ENCODE data around the gene ECD. TPM values are rescaled to one million over a fixed set of nuclear protein-coding genes. Genes with fewer than 3 reads are reported as not detected.
A peak's percentile ranks its signal among the peaks of the same experiment; 100 is the strongest.

ECD gene
- polyA plus RNA-seq, 1 donor (not counting 4 experiments of a cell fraction or from before 2014, with no cell fraction given): 35.8 TPM

DNA sequence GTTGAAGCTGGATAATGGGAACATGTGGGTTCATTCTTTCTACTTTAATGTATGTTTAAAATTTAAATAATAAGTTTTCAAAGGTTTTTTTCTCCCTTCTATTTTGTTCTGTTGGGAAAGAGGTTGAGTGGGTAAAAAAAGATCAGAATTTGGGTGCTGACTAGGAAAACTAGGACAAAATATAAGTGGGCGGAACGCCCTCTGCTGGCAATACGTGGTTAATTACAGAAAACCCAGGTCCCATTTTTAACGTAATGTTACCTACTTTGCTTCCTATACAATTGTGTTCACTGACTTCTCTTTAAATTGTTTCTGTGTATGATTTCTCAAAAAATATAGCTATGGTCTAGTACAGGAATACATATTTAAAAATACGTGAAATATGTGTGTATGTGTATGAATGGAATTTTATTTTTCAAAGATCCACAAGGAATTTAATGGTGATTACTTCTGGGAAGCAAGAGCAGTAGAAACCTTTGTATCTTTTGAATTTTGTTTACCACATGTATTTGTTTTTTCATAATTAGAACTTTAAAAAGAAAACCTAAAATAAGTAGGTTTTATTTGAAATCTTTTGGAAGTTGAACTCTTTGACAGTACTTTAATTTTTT is 8.7 kb downstream of the ECD start:
- no peak overlapping the region for H3K4me3 ChIP-seq (ENCODE audit: control insufficient read depth in 2 of 3, extremely low read depth in 1 of 3, insufficient read depth in 2 of 3, low read depth in 1 of 3, low read length in 3 of 3)

DNA sequence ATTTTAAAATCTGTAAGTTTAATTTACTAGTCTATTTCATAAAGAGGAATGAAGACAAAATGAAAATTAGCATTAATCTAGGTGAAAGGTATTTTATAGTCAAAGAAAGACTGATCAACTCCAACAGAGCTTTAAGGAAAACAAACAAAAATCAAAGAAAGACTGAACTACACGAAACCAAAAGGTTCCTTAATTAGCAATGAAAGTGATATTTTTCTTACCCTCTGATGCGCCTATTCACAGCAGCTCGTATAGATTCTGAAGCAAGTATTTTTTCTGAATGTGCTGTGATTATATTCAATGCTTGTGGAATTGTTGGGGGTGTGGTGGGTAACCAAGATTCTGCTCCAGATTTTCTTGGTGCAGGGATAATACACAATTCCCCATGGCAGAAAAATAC is 11.8 kb downstream of the ECD start:
- no peak for DNase-seq (ENCODE audit: low read depth, low spot score)

More for the DNA sequence above, 8.7 kb downstream of the ECD start:
- Histone ChIP-seq H2AFZ (ENCODE audit: control insufficient read depth, low read length) (no peak overlapping the region), H3K27ac (ENCODE audit: control insufficient read depth, insufficient read depth, low read length) (no peak overlapping the region), H3K4me1 (ENCODE audit: control insufficient read depth, extremely low read depth, insufficient read depth, low read length) (no peaks in the 10 kb centered on the region), H3K9me3 (ENCODE audit: control insufficient read depth, low read depth, low read length) (no peaks in the 10 kb centered on the region), H3K36me3 (ENCODE audit: control insufficient read depth in 2 of 2, extremely low read depth in 1 of 2, insufficient read depth in 2 of 2, low read length in 2 of 2) (peaks cover 7 to 11% of the 10 kb centered on the region in 2 experiments), H3K9me1 (ENCODE audit: control insufficient read depth, extremely low read depth, insufficient read depth, low read length) (no peaks in the 10 kb centered on the region), H4K20me1 (ENCODE audit: control insufficient read depth, extremely low read depth, insufficient read depth, low read length) (no peaks in the 10 kb centered on the region), H3K79me2 (ENCODE audit: control insufficient read depth, insufficient read depth, low read length) (peaks cover 33% of the 10 kb centered on the region), H3K4me2 (ENCODE audit: control insufficient read depth, extremely low read depth, insufficient read depth, low read depth, low read length) (no peak overlapping the region), H3K27me3 (ENCODE audit: control insufficient read depth, extremely low read depth, insufficient read depth, low read length) (no peaks in the 10 kb centered on the region), H3K9ac (ENCODE audit: control insufficient read depth, extremely low read depth, insufficient read depth, low read length) (no peak overlapping the region)
- dilution Hi-C loops (cut with MboI; ENCODE audit: extremely low pct_ligation_motif_present, low sequenced_read_pairs): no loop called here
- FAIRE-seq (no peak), DNase-seq (ENCODE audit: low read depth, low spot score) (no peak)
- TF ChIP-seq EZH2 (IDR thresholded peaks at IDR 0.05; ENCODE audit: low read length): no peak
- TF ChIP-seq, protein P1, sequence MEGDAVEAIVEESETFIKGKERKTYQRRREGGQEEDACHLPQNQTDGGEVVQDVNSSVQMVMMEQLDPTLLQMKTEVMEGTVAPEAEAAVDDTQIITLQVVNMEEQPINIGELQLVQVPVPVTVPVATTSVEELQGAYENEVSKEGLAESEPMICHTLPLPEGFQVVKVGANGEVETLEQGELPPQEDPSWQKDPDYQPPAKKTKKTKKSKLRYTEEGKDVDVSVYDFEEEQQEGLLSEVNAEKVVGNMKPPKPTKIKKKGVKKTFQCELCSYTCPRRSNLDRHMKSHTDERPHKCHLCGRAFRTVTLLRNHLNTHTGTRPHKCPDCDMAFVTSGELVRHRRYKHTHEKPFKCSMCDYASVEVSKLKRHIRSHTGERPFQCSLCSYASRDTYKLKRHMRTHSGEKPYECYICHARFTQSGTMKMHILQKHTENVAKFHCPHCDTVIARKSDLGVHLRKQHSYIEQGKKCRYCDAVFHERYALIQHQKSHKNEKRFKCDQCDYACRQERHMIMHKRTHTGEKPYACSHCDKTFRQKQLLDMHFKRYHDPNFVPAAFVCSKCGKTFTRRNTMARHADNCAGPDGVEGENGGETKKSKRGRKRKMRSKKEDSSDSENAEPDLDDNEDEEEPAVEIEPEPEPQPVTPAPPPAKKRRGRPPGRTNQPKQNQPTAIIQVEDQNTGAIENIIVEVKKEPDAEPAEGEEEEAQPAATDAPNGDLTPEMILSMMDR (optimal IDR thresholded peaks at IDR 0.05 in 1 of 3, IDR thresholded peaks at IDR 0.05 in 1 of 3, conservative IDR thresholded peaks at IDR 0.05 in 1 of 3; ENCODE audit: extremely low read depth in 1 of 3, insufficient read depth in 2 of 3, low read length in 3 of 3): peak; percentile 56 to 62 (median 58)

More for the DNA sequence above, 11.8 kb downstream of the ECD start:
- H3K9me3 ChIP-seq (ENCODE audit: control insufficient read depth, low read depth, low read length): no peaks in the 10 kb centered on the region
- peaks cover 8% of the 10 kb centered on the region for H3K79me2 ChIP-seq (ENCODE audit: control insufficient read depth, insufficient read depth, low read length)
- no peak overlapping the region for H3K27ac ChIP-seq (ENCODE audit: control insufficient read depth, insufficient read depth, low read length)
- H3K9me1 ChIP-seq (ENCODE audit: control insufficient read depth, extremely low read depth, insufficient read depth, low read length): no peaks in the 10 kb centered on the region
- dilution Hi-C loops (cut with MboI; ENCODE audit: extremely low pct_ligation_motif_present, low sequenced_read_pairs): no loop called here
- FAIRE-seq: no peak
- H3K9ac ChIP-seq (ENCODE audit: control insufficient read depth, extremely low read depth, insufficient read depth, low read length): no peak overlapping the region
- H3K4me1 ChIP-seq (ENCODE audit: control insufficient read depth, extremely low read depth, insufficient read depth, low read length): no peaks in the 10 kb centered on the region
- no peak overlapping the region for H3K4me3 ChIP-seq (ENCODE audit: control insufficient read depth in 2 of 3, extremely low read depth in 1 of 3, insufficient read depth in 2 of 3, low read depth in 1 of 3, low read length in 3 of 3)
- no peak overlapping the region for H2AFZ ChIP-seq (ENCODE audit: control insufficient read depth, low read length)
- TF ChIP-seq EZH2 (IDR thresholded peaks at IDR 0.05; ENCODE audit: low read length): no peak
- TF ChIP-seq, protein P1 (optimal IDR thresholded peaks at IDR 0.05 in 1 of 3, IDR thresholded peaks at IDR 0.05 in 1 of 3, conservative IDR thresholded peaks at IDR 0.05 in 1 of 3; ENCODE audit: extremely low read depth in 1 of 3, insufficient read depth in 2 of 3, low read length in 3 of 3): no peak
- peaks cover 6 to 11% of the 10 kb centered on the region in 2 experiments for H3K36me3 ChIP-seq (ENCODE audit: control insufficient read depth in 2 of 2, extremely low read depth in 1 of 2, insufficient read depth in 2 of 2, low read length in 2 of 2)
- H4K20me1 ChIP-seq (ENCODE audit: control insufficient read depth, extremely low read depth, insufficient read depth, low read length): no peaks in the 10 kb centered on the region
- no peak overlapping the region for H3K4me2 ChIP-seq (ENCODE audit: control insufficient read depth, extremely low read depth, insufficient read depth, low read depth, low read length)
- no peaks in the 10 kb centered on the region for H3K27me3 ChIP-seq (ENCODE audit: control insufficient read depth, extremely low read depth, insufficient read depth, low read length)

Data from keratinocyte (primary cell).